Astrocyte (in vitro differentiated cells and primary cell): ENCODE measurements around the gene HPN.

Experiments used
- CTCF ChIP-seq: IDR thresholded peaks from 2 replicates; pipeline ENCODE4 v1.5.1; 2011; ENCODE audit warnings: low read depth, mild to moderate bottlenecking, inconsistent platforms, low read length, moderate library complexity; ENCODE audit not compliant: insufficient read depth
- EZH2 ChIP-seq: IDR thresholded peaks from 2 replicates; pipeline ENCODE4 v1.6.1; 2012; ENCODE audit warnings: mild to moderate bottlenecking, low read length, inconsistent platforms; ENCODE audit not compliant: insufficient read depth

GRCh38 chr19:35051796-35052195, 10.3 kb downstream of the HPN start:
- TF ChIP-seq CTCF (no peak), EZH2 (no peak)
